ENCODE measurements around the gene CNOT4.

- TF ChIP-seq CTCF (IDR thresholded peaks at IDR 0.05) (no peak), POLR2A (IDR thresholded peaks at IDR 0.05) (no peak)
These were observed 10.1 kb downstream of the CNOT4 start for GRCh38 chr7:135499818-135500217.

Data from body of pancreas (tissue), 4 donors.